Ovary (tissue), 3 donors: ENCODE measurements around the gene CCDC182.

Source experiments
- EP300 ChIP-seq: sonication (generic); formaldehyde crosslinking; IDR thresholded peaks from one replicate; pipeline ENCODE4 v1.6.1; 2017; ENCODE audit warnings: antibody characterized with exemption
- POLR2A ChIP-seq: fragments of 450-650 bp; IDR thresholded peaks from one replicate; pipeline ENCODE4 v1.6.1; 2017; ENCODE audit warnings: antibody characterized with exemption, mild to moderate bottlenecking, moderate library complexity
- TF ChIP-seq, protein P1 (sequence below), 3 donors: fragments of 450-650 bp in 2 of 3; fragments of 200-600 bp in 1 of 3; IDR thresholded peaks; one replicate each; pipeline versions ENCODE4 v1.5.1 to v1.8.0; 2016 to 2022; ENCODE audit warnings: antibody characterized with exemption in 3 of 3, mild to moderate bottlenecking in 1 of 3
- donor health status: DM: no; HTN: no; CAD: no.

DNA sequence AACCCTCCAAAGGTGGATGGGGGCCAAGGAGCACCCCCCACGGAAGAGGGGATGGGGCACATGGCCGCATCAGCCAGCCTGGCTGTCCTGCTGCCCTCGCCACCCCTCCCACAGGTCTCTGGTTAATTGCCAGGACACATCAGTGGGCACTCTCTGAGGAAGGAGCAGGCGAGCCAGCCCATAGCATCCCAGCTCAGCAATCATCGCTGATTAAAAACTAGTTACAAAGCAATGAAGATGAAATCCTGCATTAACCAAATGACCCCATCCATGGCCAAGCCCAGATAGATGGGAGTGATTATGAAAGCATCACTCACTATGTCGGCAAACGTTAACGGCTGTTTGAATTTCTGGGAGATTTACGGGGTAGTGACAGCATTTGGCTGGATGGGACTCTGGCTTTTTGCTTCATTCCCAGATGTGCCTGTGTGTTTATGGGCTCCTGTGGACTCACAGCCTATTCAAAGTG is 45.3 kb downstream of the CCDC182 start:
- TF ChIP-seq, protein P1, sequence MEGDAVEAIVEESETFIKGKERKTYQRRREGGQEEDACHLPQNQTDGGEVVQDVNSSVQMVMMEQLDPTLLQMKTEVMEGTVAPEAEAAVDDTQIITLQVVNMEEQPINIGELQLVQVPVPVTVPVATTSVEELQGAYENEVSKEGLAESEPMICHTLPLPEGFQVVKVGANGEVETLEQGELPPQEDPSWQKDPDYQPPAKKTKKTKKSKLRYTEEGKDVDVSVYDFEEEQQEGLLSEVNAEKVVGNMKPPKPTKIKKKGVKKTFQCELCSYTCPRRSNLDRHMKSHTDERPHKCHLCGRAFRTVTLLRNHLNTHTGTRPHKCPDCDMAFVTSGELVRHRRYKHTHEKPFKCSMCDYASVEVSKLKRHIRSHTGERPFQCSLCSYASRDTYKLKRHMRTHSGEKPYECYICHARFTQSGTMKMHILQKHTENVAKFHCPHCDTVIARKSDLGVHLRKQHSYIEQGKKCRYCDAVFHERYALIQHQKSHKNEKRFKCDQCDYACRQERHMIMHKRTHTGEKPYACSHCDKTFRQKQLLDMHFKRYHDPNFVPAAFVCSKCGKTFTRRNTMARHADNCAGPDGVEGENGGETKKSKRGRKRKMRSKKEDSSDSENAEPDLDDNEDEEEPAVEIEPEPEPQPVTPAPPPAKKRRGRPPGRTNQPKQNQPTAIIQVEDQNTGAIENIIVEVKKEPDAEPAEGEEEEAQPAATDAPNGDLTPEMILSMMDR (IDR thresholded peaks at IDR 0.05) = no peak
- TF ChIP-seq POLR2A (no peak), EP300 (no peak)
